GM19328 (cell line): ENCODE results near the gene NDOR1.
"Not testable (repeated sequence)": the region's sequence is repeated elsewhere in the genome, so short reads cannot be mapped to it uniquely, and the experiment has no call there.

ENCODE experiments used
- ATAC-seq: cut with Tn5 transposase; IDR thresholded peaks from one replicate; pipeline ENCODE4 v1.9.1; 2021; ENCODE audit warnings: mild to moderate bottlenecking, moderate library complexity; ENCODE audit not compliant: unreplicated experiment

NDOR1 gene

DNA sequence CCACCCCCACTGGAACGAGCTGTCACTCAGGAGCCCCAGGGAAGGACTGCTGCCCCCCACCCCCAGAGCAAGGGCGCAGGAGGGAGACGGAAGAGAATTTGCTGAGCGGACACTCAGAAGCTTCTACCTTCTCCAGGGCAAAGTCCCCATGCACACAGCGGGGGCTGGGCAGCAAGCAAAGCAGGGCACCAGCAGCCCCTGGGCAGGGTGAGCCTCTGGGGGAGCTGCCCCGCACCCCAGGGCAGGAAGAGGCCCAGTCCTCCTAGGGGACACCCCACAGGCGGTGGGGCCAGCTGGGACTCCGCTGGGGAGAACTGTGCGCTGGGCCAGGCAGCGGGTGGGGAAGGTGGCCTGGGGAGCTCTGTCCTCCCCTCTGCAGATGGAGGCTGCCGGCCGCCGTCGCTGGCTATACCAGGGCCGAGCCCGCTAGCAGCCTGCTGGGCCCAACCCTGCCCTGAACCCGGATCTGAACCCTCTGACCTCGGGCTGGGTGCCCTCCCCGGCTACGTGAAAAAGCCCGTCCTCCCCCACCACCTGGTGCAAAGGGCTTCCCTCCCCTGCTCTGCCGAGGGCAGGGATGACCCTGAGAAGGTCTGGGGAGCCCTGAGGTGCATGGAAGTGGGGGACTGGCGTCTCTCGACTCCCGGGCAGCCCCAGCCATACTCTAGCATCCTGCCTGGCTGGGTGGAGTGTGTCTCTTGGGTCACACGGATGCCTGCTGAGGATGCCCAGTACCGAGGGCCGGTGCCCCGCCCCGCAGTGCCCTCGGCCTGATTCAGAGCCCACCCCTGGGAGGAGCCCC is 24.6 kb downstream of the NDOR1 start:
- no peak for ATAC-seq

DNA sequence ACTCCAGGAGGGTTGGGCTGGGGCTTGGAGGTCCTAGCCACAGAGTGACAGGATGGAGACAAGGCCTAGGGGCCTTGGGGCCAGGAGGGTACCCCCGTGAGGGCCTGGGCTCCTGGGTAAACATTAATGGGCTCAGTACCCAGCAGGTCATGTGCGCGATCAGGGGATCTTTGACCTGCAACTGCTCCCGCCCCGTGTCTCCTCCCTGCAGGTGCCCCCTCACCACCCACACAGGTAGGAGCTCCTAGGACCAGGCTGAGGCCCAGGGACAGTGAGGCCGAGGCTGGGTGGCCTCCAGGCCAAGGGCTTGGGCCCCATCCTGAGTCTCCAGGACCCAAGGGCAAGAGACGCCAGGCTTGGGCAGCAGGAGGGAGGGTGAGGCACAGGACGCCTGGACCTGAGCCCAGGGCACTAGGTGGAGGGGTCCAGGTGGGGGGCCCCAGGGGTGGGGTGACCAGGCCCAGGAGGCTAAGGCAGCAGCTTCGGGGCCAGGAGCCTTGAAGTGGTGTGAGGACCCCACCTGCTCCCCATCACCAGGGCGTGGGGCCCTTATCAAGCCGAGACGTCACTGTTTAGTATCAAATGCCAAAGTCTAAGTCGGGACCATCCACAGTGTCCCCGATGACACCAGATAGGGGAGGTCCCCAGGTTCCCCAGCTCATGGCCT is 25.3 kb downstream of the NDOR1 start, which contains the start of gene SLC34A3:
TSS of gene SLC34A3 (plus strand) at position 197 of the 667 bp plus-strand sequence. CDS start 802 bp downstream, outside the sequence.
- no peak for ATAC-seq

DNA sequence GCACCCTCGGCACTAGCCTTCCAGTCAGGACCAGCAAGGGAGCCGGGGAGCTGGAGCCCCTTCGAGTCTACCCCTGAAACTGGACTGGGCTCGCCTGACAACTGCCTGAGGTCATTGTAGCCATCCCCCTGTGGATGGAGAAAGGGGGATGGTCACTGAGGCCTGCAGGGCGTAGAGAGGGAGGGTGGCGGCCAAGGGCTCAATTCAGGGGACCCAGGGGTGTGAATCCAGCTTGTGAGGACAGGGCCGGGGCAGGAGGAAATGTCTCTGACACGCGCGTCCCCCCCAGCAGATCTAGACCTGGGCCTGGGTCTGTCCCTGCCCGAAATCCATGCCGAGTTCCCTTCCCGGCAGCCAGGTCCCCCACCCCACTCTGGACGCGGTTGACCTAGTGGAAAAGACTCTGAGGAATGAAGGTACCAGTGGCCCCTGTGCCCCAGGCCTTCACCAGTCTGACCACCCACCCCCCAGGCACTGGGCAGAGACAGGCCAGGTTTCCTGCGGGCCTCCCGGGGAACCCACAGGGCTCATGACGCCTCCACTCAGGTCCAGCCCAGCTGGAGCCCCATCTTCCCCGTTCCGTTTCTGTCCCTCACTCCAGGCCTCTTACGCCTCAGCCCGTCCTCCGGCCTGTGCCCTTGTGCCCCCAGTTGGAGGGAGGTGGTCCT is 26.0 kb downstream of the NDOR1 start:
- ATAC-seq, result no peak

DNA sequence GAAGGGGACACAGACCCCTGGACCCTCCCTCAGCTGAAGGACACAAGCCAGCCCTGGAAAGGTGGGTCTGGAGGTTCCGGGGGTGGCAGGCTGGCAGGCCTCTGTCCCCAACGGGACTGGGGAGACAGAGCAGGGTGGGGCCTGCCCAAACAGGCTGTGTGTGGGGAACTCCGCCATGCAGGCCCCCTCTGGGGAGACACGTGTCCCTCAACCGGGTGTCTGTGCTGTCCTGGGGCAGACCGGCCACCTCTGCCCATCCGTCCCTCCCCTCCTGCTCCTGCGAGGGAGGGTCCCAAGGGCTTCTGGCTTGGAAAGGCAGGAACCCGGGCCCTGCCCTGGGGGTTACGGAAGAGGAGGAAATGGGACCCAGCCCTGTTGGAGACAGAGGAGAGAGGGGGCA is 26.6 kb downstream of the NDOR1 start:
- ATAC-seq, result no peak

DNA sequence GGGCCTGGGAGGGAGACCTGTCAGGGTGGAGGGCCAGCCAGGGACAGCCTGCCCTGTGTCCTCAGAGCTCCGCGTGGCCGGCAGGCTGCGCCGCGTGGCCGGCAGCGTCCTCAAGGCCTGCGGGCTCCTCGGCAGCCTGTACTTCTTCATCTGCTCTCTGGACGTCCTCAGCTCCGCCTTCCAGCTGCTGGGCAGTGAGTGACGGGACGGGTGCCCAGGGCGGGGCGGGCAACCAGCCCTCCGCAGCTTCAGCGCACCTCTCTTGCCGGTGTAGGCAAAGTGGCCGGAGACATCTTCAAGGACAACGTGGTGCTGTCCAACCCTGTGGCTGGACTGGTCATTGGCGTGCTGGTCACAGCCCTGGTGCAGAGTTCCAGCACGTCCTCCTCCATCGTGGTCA is 27.0 kb downstream of the NDOR1 start:
- ATAC-seq, result no peak

DNA sequence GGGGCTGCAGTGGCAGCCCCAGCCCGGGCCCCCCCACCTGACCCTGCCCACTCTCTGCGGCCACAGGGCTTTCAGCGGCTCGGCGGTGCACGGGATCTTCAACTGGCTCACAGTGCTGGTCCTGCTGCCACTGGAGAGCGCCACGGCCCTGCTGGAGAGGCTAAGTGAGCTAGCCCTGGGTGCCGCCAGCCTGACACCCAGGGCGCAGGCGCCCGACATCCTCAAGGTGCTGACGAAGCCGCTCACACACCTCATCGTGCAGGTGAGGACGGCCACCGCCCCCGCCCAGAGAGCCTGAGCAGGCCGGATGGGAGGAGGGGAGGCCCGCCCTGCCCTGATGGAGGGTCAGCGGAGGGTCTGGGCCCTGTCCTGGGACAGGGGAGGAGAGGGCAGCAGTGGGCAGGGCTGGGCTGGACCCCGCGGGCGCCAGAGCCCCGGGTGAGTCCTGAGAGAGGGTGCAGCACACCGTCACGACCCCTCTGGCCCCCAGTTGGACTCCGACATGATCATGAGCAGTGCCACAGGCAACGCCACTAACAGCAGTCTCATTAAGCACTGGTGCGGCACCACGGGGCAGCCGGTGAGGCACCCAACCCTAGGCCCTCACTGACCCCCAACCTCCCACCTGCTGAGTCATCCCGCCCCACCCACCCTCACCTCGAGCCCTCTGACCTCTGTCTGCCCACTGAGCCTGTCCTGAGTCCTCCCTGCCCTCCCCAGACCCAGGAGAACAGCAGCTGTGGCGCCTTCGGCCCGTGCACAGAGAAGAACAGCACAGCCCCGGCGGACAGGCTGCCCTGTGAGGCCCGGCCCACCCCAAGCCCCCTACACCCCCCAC is 27.9 kb downstream of the NDOR1 start:
- no peak for ATAC-seq

DNA sequence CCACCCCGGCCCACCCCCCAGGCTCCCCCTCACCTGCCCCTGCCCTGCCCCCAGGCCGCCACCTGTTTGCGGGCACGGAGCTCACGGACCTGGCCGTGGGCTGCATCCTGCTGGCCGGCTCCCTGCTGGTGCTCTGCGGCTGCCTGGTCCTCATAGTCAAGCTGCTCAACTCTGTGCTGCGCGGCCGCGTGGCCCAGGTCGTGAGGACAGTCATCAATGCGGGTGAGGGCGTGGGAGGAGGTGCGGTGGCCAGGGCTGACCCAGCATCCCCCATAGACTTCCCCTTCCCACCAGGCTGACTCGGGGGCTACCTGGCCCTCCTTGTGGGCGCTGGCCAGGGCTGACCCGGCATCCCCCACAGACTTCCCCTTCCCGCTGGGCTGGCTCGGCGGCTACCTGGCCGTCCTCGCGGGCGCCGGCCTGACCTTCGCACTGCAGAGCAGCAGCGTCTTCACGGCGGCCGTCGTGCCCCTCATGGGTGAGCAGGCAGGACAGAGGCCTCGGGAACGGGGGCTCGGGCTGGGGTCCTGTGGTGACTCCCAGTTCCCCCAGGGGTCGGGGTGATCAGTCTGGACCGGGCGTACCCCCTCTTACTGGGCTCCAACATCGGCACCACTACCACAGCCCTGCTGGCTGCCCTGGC is 28.7 kb downstream of the NDOR1 start:
- no peak for ATAC-seq

DNA sequence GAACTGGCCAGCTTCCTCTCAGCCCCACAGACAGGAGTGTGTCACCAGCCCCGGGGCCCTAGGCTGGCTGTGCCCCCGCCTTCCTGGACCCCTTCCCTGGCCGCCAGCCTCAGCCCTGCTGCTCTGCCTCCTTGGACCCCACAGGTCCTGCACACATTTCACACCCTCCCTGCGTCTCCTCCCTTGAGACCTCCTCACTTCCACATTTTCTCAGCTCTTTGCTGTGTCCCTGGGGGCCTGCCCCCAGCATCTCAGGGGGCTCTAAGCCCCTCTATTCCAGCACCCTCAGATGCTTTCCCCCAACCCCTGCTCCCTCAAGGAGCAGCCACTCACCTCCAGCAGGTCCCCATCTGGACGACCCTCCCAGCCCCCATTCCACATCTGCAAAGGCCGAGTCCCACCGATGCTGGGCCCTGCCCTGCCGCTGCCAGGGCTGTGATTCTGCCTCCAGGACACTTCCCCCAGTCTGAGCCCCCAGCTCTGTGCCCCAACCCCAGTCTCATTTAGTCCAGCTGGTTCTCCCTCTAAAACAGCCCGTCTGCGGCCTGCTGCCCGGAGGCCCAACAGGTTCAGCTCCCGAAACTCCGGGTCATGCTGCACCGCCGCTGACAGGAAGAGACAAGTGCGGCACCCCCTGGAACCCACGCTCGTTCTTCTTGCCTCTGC is 29.4 kb downstream of the NDOR1 start:
- ATAC-seq, result no peak

DNA sequence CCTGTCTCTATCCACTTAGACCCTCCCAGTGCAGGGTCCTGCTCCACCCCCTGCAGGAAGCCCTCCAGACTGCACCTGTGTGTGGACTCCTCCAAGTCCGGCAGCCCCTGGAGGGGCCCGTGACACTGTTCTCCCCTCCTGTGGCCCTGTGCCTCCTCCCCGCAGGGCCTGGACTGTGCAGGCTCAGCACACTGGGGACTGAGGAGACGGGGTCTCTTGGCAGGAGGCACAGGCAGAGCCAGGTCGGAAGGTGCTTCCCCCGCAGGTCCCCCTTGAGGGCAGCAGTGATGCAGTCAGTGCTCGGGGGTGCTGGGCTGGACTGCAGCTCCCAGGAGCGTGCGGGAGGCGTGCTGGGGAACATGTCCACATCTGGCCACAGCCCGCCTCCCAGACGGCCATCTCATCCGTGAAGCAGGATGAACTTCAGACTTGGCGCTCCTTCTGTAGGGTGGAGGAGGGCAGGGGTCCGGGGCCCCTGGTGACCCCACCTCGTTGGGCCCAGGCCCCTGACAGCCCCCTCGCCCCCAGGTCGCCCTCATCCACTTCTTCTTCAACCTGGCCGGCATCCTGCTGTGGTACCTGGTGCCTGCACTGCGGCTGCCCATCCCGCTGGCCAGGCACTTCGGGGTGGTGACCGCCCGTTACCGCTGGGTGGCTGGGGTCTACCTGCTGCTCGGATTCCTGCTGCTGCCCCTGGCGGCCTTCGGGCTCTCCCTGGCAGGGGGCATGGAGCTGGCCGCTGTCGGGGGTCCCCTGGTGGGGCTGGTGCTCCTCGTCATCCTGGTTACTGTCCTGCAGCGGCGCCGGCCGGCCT is 30.1 kb downstream of the NDOR1 start:
- no peak for ATAC-seq

DNA sequence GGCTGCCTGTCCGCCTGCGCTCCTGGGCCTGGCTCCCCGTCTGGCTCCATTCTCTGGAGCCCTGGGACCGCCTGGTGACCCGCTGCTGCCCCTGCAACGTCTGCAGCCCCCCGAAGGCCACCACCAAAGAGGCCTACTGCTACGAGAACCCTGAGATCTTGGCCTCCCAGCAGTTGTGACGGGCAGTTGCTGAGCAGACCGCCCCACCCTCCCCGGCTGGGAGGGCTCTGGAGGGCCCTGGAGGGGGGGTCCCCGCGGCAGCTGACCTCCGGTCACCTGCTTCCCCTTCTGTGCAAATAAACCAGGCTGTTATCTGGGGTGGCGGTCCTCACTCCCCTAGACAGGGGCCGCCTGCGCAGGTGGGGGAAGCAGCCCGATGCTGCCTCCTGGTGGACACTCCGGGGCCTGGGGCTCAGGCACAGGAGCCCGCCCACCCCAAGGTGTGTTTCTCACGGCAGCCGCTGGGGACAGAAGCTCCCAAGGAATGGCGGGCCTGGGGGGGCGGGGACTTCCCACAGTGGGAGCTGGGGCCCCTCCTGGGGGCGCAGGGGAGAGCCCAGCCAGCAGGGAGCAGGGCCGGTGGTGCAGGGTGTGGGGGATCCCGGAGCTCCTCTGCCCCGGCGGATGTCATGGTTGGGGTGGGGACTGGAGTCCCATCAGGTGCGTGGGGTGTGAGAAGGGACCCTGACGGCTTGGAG is 30.9 kb downstream of the NDOR1 start:
- no peak for ATAC-seq

DNA sequence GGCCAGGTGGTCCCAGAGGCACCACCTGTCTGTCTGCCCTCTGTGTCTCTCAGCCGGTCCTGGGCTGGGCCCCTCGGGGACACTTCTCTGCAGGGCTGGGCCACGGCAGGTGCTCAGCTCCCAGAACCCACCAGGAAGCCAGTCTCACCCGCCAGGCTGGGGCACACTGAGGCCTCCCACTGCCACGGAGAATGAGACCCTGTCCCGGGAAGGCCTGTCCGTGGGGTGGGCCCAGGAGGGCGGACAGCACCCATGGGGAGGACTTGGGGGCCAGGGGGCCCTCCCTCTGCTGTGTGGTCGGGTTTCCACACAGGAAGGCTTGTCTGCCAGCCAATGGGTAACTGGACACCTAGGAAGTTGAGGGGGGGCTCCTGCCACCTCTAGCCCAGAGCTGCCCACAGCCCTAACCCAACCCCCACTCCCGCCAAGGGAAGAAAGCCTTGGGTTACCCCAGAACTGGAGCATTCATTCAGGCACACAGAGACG is 31.5 kb downstream of the NDOR1 start:
- no peak for ATAC-seq

DNA sequence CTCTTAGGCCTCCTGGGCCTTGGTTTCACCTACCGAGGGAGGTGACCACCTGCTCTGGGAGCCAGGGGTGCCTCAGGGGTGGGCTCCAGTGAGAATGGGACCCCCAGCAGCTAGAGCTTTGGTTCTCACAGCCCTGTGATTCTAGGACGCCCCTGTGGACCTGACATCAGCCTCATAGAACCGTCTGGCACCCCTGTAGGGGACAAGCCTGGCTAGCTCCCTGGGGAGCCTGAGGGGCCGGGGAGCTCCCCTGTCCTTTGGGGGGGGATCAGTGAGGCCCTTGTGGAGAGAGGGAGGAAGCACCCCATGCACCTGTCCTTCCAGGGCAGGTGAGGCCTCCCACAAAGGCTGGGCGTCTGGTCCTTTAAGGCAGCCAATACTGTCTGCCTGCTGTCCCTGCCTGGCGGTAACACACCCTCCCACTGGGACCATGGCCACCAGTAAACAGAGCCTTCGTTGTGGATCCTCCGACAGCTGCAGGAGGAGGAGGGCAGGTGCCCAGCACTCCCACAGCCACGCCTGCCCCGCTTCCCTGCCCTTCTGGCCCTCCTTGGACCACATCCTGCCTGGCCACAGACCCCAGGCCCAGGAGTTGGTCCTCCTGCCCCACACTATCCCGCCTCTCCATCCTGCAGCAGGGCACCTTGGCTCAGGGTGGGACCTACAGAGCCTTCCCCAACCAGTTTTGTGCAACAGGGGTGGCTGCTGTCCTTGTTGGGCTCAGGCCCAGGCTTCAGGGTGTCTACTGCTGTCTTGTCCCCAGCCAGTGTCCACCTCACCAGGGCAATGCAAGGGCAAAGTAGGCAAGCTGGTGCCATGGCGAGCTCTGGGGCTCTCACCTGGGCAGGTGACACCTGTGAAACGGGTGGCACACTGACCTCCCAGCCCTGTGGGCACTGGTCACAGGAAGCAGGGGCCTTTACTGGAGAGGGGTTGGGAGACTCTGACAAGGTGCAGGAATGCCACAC is 32.5 kb downstream of the NDOR1 start:
- no peak for ATAC-seq

DNA sequence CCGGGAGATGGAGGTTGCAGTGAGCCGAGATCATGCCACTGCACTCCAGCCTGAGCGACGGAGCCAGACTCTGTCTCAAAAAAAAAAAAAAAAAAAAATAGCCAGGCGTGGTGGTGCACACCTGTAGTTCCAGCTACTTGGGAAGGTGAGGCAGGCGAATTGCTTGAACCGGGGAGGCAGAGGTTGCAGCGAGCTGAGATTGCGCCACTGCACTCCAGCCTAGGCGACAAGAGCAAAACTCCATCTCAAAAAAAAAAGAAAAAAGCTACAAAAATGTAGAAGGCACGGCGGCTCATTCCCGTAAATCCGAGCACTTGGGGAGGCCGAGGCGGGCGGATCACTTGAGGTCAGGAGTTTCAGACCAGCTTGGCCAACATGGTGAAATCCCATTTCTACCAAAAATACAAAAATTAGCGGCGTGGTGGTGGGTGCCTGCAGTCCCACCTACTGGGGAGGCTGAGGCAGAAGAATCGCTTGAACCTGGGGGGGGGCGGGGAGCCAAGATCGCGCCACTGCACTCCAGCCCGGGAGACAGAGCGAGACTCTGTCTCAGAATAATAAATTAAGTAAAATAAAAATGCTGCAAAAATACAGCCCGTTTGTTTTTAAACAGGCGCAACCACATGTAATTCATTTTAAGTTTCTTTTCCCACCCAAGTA is 34.2 kb downstream of the NDOR1 start:
- not testable (repeated sequence) for ATAC-seq

DNA sequence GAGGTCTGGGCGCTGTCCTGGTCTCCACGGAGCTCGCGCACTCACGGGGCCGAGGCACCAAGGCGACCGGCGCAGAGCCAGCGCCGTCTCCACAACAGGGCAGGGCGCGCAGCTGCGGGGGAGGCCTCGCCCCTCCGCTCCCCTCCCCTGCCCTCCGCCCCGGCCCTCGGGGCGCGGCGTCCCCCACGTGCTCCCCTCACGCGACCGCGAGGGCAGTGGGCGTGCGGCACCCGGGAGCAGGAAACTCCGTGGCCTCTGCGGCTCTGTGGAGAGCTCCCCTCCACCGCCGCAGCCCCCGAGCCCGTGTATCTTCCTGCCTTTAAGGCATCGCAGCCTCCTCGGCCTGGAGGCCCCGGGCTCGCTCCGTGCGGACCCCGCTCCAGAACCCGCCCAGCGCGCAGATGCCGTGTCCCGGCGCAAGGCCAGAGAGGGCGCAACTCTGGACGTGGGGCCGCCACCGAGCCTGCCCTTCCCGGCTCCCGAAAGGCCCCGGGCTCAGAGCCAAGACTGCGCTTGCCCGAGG is 34.9 kb downstream of the NDOR1 start:
- peak; percentile 15 for ATAC-seq

DNA sequence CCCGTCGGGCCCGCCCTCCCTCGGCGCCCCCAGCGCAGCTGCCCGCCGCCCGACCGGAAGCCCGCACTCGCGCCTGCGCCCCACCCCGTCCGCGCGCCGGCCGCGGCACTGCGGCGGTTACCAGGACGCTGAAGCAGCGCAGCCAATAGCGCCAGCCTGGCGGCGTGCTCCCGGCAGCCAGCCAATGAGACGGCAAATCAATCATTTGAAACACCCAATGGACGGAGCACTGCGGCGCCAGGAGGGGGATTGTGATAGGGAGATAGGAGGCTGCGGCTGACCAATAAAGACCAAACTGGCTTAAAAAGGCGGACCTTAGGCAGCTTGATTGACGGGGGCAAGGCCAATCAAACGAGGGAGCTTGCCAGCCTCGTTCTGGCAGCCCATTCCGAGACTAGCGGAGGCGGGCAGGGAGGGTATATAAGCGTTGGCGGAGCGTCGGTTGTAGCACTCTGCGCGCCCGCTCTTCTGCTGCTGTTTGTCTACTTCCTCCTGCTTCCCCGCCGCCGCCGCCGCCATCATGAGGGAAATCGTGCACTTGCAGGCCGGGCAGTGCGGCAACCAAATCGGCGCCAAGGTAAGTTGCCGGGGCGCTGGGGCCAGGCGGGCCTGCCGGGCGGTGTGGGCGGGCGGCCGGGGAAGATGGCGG is 35.5 kb downstream of the NDOR1 start, which contains the start of gene TUBB4B:
TSS of gene TUBB4B (plus strand) at position 447 of the 649 bp plus-strand sequence. CDS start at position 521, 74 bp downstream.
- peak; percentile 64 for ATAC-seq
